ENCODE measurements around the gene HCN2. TPM values are rescaled to one million over a fixed set of nuclear protein-coding genes. Genes with fewer than 3 reads are reported as not detected.
"Not testable (repeated sequence)": the region's sequence is repeated elsewhere in the genome, so short reads cannot be mapped to it uniquely, and the experiment has no call there.

HCN2 gene
- total RNA-seq, 3 donors from 2014 or later, result 0.20 to 0.24 (median 0.22) TPM

DNA sequence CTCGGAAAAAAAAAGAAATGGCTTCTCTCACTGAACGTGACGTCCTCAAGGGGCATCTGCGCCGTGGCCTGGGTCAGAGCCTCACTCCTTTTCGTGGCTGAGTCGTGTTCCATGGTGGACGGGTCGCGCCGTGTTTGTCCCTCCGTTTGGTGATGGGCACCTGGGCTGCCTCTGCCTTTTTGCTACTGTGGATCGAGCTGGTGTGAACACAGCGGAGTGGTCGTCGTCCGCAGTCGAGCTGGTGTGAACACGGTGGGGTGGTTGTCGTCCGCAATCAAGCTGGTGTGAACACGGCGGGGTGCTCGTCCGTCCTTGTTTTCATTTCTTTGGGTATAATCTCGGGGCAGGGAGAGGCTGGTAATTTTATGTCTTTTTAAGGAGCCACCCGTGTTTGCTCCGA is 11.6 kb downstream of the HCN2 start:
- Mint-ChIP-seq H3K27me3 (ENCODE audit: low read depth) (no peaks in the 10 kb centered on the region), H3K4me3 (no peak overlapping the region), H3K9me3 (no peaks in the 10 kb centered on the region), H3K36me3 (ENCODE audit: insufficient read depth) (no peaks in the 10 kb centered on the region), H3K4me1 (ENCODE audit: low read depth) (no peaks in the 10 kb centered on the region)
- DNase-seq, result no peak
- no peak for ATAC-seq

DNA sequence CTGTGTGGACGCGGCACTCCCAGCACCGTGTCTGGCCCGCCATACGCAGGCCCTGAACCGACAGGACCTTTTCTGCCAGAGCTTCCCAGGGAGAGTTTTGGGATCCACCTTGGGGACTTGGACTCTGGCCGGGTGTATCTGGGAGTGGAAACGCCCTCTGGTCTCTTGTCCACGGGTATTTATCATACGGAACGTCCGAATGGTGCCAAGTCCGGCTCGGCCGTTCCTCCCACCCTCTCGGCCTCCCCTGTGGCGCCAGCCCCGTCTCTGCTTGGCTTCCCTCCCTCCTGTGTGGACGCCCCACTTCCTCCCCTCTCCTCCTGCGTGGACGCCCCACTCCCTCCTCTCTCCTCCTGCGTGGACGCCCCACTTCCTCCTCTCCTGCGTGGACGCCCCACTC is 12.1 kb downstream of the HCN2 start:
- ATAC-seq, result no peak
- no peaks in the 10 kb centered on the region for H3K36me3 Mint-ChIP-seq (ENCODE audit: insufficient read depth)
- H3K9me3 Mint-ChIP-seq, result no peaks in the 10 kb centered on the region
- H3K27me3 Mint-ChIP-seq (ENCODE audit: low read depth), result no peaks in the 10 kb centered on the region
- no peaks in the 10 kb centered on the region for H3K4me1 Mint-ChIP-seq (ENCODE audit: low read depth)
- H3K4me3 Mint-ChIP-seq, result no peak overlapping the region
- DNase-seq, result no peak

- Mint-ChIP-seq H3K4me3 (no peak overlapping the region), H3K9me3 (no peaks in the 10 kb centered on the region), H3K4me1 (ENCODE audit: low read depth) (no peaks in the 10 kb centered on the region), H3K36me3 (ENCODE audit: insufficient read depth) (no peaks in the 10 kb centered on the region), H3K27me3 (ENCODE audit: low read depth) (no peaks in the 10 kb centered on the region)
- ATAC-seq, result no peak
- DNase-seq, result no peak
These were observed 13.0 kb downstream of the HCN2 start for GRCh38 chr19:602391-603301.

DNA sequence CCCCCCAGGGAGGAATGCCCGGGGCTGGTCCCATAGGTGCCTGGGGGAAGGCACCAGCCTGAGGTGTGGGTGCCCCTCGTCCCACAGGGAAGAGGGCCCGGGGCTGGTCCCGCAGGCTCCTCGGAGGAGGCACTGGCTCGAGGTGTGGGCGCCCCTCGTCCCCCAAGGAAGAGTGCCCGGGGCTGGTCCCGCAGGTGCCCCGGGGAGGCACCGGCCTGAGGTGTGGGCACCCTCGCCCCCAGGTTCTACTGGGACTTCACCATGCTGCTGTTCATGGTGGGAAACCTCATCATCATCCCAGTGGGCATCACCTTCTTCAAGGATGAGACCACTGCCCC is 13.6 kb downstream of the HCN2 start:
- not testable (repeated sequence) for H3K27me3 Mint-ChIP-seq (ENCODE audit: low read depth); DNase-seq; H3K4me3 Mint-ChIP-seq; ATAC-seq; H3K4me1 Mint-ChIP-seq (ENCODE audit: low read depth); H3K9me3 Mint-ChIP-seq; H3K36me3 Mint-ChIP-seq (ENCODE audit: insufficient read depth)

- H3K27me3 Mint-ChIP-seq (ENCODE audit: low read depth); DNase-seq; H3K4me3 Mint-ChIP-seq; H3K9me3 Mint-ChIP-seq; H3K4me1 Mint-ChIP-seq (ENCODE audit: low read depth); H3K36me3 Mint-ChIP-seq (ENCODE audit: insufficient read depth): not testable (repeated sequence)
- ATAC-seq, result peak; percentile 54 to 59
These were observed 14.1 kb downstream of the HCN2 start for GRCh38 chr19:603779-604178.

DNA sequence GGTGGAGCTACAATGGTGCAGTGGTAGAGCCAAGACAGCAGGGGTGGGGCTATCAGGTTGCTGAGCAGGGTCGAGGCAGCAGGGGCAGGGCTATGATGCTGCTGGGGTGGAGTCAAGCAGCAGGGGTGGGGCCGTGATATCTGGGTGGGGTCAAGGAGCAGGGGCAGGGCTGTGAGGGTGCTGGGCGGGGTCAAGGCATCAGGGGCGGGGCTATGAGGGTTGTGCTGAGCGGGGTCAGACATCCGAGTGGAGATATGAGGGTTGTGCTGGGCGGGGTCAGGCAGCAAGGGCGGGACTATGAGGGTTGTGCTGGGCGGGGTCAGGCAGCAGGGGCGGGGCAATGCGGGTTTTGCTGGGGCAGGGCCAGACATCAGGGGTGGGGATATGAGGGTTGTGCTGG is 14.7 kb downstream of the HCN2 start:
- Mint-ChIP-seq H3K4me3 (no peak overlapping the region), H3K9me3 (no peaks in the 10 kb centered on the region), H3K27me3 (ENCODE audit: low read depth) (no peaks in the 10 kb centered on the region), H3K4me1 (ENCODE audit: low read depth) (peaks cover 1% of the 10 kb centered on the region), H3K36me3 (ENCODE audit: insufficient read depth) (no peaks in the 10 kb centered on the region)
- ATAC-seq (peak; percentile 76 to 84), DNase-seq (no peak)

DNA sequence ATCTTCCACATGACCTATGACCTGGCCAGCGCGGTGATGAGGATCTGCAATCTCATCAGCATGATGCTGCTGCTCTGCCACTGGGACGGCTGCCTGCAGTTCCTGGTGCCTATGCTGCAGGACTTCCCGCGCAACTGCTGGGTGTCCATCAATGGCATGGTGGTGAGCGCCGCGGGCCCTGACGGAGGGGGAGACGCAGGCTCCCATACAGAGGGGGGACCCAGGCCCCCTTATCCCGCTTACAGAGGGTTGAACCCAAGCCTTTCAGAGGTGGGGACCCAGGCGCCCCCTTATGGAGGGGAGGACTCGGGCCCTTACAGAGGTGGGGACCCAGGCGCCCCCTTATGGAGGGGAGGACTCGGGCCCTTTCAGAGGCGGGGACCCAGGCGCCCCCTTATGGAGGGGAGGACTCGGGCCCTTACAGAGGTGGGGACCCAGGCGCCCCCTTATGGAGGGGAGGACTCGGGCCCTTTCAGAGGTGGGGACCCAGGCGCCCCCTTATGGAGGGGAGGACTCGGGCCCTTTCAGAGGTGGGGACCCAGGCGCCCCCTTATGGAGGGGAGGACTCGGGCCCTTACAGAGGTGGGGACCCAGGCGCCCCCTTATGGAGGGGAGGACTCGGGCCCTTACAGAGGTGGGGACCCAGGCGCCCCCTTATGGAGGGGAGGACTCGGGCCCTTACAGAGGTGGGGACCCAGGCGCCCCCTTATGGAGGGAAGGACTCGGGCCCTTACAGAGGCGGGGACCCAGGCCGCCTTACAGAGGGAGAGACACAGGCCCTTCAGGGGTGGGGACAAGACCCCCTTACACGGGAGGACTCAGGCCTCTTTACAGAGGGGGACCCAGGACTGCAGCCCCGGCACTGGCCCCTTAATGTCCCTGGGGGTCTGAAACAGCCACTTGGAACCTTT is 15.6 kb downstream of the HCN2 start:
- not testable (repeated sequence) for H3K4me1 Mint-ChIP-seq (ENCODE audit: low read depth); H3K27me3 Mint-ChIP-seq (ENCODE audit: low read depth); DNase-seq; H3K36me3 Mint-ChIP-seq (ENCODE audit: insufficient read depth); H3K4me3 Mint-ChIP-seq; ATAC-seq; H3K9me3 Mint-ChIP-seq

DNA sequence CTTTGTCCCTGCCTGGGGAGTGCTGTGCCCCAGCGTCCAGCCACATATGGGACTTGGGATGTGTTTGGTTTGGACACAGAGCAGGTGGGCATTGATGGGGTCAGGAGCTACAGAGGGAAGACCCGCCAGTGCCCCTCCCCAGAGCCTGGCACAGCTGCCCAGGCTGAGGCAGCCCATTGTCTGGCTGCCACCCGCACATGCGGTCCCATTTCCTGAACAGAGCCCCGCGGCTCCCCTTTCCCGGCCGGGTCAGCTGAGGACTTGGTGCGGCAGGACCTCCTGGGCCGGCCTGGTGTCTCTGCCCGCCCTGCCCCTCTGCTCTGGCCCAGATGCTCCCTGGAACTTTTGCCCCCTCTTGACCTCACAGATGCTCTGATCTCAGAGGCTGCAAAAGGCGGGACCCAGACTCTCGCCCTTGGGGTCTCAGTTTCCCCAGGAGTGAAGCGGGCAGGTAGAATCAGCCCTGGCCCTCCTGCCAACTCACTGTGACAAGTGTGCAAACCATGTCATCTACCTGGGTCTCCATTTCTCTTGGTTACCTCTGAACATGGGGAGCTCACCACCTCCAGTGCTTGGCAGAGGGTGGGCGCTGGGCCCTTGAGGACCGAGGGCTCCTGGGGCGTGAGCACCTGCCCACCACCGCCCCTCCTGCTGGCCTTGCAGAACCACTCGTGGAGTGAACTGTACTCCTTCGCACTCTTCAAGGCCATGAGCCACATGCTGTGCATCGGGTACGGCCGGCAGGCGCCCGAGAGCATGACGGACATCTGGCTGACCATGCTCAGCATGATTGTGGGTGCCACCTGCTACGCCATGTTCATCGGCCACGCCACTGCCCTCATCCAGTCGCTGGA is 17.8 kb downstream of the HCN2 start:
- no peaks in the 10 kb centered on the region for H3K27me3 Mint-ChIP-seq (ENCODE audit: low read depth)
- DNase-seq (no peak), ATAC-seq (no peak)
- peaks cover 22% of the 10 kb centered on the region for H3K4me1 Mint-ChIP-seq (ENCODE audit: low read depth)
- H3K9me3 Mint-ChIP-seq, result no peaks in the 10 kb centered on the region
- no peak overlapping the region for H3K4me3 Mint-ChIP-seq
- no peaks in the 10 kb centered on the region for H3K36me3 Mint-ChIP-seq (ENCODE audit: insufficient read depth)

GRCh38 chr19:608155-609003 is 18.7 kb downstream of the HCN2 start:
- no peaks in the 10 kb centered on the region for H3K27me3 Mint-ChIP-seq (ENCODE audit: low read depth)
- no peaks in the 10 kb centered on the region for H3K9me3 Mint-ChIP-seq
- ATAC-seq, result no peak
- no peak overlapping the region for H3K4me3 Mint-ChIP-seq
- no peaks in the 10 kb centered on the region for H3K36me3 Mint-ChIP-seq (ENCODE audit: insufficient read depth)
- no peak for DNase-seq
- H3K4me1 Mint-ChIP-seq (ENCODE audit: low read depth), result peaks cover 22% of the 10 kb centered on the region

DNA sequence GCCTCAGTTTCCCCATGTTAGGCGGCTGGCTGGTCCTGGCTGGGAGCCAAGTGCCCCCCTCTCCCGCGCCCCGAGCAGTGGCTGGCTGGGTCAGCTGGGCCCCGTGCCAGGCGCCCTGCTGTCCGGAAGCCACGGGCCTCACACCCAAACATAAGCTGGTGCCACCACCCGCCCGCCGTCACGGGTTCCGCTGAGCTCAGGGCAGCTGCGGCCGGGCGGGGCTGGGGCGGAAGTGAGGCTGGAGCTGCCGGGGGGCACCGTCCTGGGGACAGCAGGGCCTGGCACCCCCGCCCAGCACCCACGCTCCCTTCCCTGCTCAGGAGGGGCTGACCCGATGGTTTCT is 19.3 kb downstream of the HCN2 start:
- Mint-ChIP-seq H3K9me3 (no peaks in the 10 kb centered on the region), H3K4me1 (ENCODE audit: low read depth) (peaks cover 22% of the 10 kb centered on the region), H3K4me3 (no peak overlapping the region), H3K36me3 (ENCODE audit: insufficient read depth) (no peaks in the 10 kb centered on the region), H3K27me3 (ENCODE audit: low read depth) (no peaks in the 10 kb centered on the region)
- no peak for DNase-seq
- no peak for ATAC-seq

- Mint-ChIP-seq H3K27me3 (ENCODE audit: low read depth) (no peaks in the 10 kb centered on the region), H3K9me3 (no peaks in the 10 kb centered on the region), H3K4me1 (ENCODE audit: low read depth) (peaks cover 22% of the 10 kb centered on the region), H3K4me3 (peak overlapping the region; percentile 84), H3K36me3 (ENCODE audit: insufficient read depth) (no peaks in the 10 kb centered on the region)
- ATAC-seq (peak; percentile 11), DNase-seq (no peak)
These were observed 20.6 kb downstream of the HCN2 start for GRCh38 chr19:610071-610800.

DNA sequence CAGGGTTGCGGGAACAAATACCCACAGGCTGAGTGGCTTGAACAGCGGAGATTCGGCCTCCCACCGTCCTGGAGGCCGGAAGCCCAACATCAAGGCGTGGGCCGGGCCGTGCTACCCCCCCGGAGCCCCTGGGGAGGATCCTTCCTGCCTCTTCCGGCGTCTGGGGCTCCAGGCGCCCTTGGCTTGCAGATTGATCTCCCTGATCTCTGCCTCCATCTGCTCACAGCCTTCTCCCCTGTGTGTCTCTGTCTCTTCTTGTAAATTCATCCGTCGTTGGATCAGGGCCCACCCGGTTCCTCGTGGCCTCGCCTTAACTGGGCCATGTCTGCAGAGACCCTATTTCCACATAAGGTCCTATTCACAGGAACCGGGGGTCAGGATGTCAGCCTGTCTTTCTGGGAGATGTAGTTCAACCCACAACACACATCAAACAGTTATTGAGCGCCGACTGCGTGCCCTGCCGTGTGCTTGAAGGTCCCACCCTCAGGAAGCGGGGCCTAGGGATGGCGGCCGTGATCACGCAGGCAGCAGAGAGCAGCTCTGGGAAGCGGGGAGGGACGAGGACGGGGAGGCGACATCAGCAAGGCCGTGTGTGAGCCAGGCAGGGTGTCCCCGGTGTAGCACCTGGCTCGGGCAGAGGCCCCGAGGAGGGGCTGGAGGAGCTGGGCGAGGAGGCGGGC is 21.3 kb downstream of the HCN2 start:
- peaks cover 3% of the 10 kb centered on the region for H3K36me3 Mint-ChIP-seq (ENCODE audit: insufficient read depth)
- H3K4me3 Mint-ChIP-seq, result peak overlapping the region; percentile 84
- H3K4me1 Mint-ChIP-seq (ENCODE audit: low read depth), result peaks cover 26% of the 10 kb centered on the region
- peak; percentile 29 to 45 for ATAC-seq
- no peaks in the 10 kb centered on the region for H3K27me3 Mint-ChIP-seq (ENCODE audit: low read depth)
- H3K9me3 Mint-ChIP-seq, result no peaks in the 10 kb centered on the region
- peak; percentile 34 for DNase-seq

All from activated T-cell treated with anti-CD3 and anti-CD28 coated beads, Interleukin-2, amount 50 U/mL, for 4 hours (primary cell).